Ovary (tissue), 3 donors: ENCODE measurements around the gene CTR9.

ENCODE experiments used
- CTCF ChIP-seq, 3 donors: fragments of 450-650 bp in 2 of 3; fragments of 200-600 bp in 1 of 3; IDR thresholded peaks; one replicate each; pipeline versions ENCODE4 v1.5.1 to v1.8.0; 2016 to 2022; ENCODE audit warnings: antibody characterized with exemption in 3 of 3, mild to moderate bottlenecking in 1 of 3
- EP300 ChIP-seq: sonication (generic); formaldehyde crosslinking; IDR thresholded peaks from one replicate; pipeline ENCODE4 v1.6.1; 2017; ENCODE audit warnings: antibody characterized with exemption
- POLR2A ChIP-seq: fragments of 450-650 bp; IDR thresholded peaks from one replicate; pipeline ENCODE4 v1.6.1; 2017; ENCODE audit warnings: antibody characterized with exemption, mild to moderate bottlenecking, moderate library complexity
- donor health status: DM: no; HTN: no; CAD: no.

GRCh38 chr11:10828402-10828801 lies 77.4 kb downstream of the CTR9 start:
- TF ChIP-seq POLR2A (no peak), CTCF (IDR thresholded peaks at IDR 0.05) (no peak), EP300 (no peak)
